Measurements from ENCODE around the gene LRRN1. TPM values are rescaled to one million over a fixed set of nuclear protein-coding genes. Genes with fewer than 3 reads are reported as not detected.

Gene LRRN1
- total RNA-seq, 1 experiment from 2014 or later: 1.2 TPM

DNA sequence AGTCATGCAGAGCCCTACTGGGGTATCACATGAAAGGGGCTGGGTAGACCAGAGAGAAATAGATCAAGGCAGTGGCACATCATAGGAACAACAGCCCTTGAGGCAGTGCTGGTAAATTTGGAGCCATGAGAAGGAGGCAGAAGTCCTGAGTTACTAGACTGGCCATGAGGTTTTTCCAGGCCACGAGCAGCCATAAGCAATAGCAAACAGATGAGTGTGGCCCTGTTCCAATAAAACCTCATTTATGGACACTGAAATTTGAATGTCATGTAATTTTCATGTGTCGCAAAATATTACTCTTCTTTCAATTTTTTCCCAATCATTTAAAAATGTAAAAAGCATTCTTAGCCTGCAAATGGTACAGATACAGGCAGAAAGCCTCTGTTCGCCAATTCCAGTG lies 28.1 kb upstream of the LRRN1 start:
- intact Hi-C loops (cut with micrococcal nuclease): no loop called here

DNA sequence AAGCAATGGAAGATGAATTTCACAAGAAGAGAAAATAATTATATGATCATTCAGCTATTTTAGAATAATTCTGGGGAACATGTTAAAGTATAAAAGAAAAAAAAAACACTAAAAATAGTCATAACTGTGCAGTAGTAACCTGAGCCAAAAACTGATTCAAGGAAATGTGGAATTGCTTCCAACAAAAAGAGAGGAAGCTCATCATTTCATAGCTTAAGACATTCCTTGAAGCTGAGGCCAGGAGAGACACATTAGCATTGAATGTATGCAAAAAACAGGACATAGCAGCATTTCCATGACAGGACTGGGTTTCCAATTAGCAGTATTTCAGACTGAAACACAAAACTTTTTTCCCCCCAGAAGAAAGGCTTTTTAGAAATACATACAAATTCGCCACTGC lies 27.7 kb upstream of the LRRN1 start:
- BruUV-seq (replicated peaks): no TSS peak
- ChIA-PET CTCF (no interaction called here), POLR2A (no interaction called here)
- no peak overlapping the region for H3K27ac Mint-ChIP-seq (ENCODE audit: low read depth, unreplicated experiment)
- H3K4me3 Mint-ChIP-seq (ENCODE audit: unreplicated experiment): no peak overlapping the region
- H3K9me3 Mint-ChIP-seq (ENCODE audit: unreplicated experiment): peaks cover 16% of the 10 kb centered on the region
- H3K27me3 Mint-ChIP-seq (ENCODE audit: insufficient read depth, unreplicated experiment): no peaks in the 10 kb centered on the region
- DNase-seq (ENCODE audit: unreplicated experiment): no peak
- no peaks in the 10 kb centered on the region for H3K4me1 Mint-ChIP-seq (ENCODE audit: insufficient read depth, unreplicated experiment)
- intact Hi-C loops (cut with micrococcal nuclease): no loop called here
- H3K36me3 Mint-ChIP-seq (ENCODE audit: insufficient read depth, unreplicated experiment): no peaks in the 10 kb centered on the region
- TF ChIP-seq, protein P1, sequence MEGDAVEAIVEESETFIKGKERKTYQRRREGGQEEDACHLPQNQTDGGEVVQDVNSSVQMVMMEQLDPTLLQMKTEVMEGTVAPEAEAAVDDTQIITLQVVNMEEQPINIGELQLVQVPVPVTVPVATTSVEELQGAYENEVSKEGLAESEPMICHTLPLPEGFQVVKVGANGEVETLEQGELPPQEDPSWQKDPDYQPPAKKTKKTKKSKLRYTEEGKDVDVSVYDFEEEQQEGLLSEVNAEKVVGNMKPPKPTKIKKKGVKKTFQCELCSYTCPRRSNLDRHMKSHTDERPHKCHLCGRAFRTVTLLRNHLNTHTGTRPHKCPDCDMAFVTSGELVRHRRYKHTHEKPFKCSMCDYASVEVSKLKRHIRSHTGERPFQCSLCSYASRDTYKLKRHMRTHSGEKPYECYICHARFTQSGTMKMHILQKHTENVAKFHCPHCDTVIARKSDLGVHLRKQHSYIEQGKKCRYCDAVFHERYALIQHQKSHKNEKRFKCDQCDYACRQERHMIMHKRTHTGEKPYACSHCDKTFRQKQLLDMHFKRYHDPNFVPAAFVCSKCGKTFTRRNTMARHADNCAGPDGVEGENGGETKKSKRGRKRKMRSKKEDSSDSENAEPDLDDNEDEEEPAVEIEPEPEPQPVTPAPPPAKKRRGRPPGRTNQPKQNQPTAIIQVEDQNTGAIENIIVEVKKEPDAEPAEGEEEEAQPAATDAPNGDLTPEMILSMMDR (IDR thresholded peaks at IDR 0.05; ENCODE audit: unreplicated experiment): no peak

More for the DNA sequence above, 28.1 kb upstream of the LRRN1 start:
- TF ChIP-seq, protein P1 (IDR thresholded peaks at IDR 0.05; ENCODE audit: unreplicated experiment): no peak
- H3K4me1 Mint-ChIP-seq (ENCODE audit: insufficient read depth, unreplicated experiment): no peaks in the 10 kb centered on the region
- POLR2A ChIA-PET: no interaction called here
- DNase-seq (ENCODE audit: unreplicated experiment): no peak
- peaks cover 16% of the 10 kb centered on the region for H3K9me3 Mint-ChIP-seq (ENCODE audit: unreplicated experiment)
- H3K4me3 Mint-ChIP-seq (ENCODE audit: unreplicated experiment): no peak overlapping the region
- CTCF ChIA-PET: interaction anchor here (0.6 kb wide), 1 partner anchor 12 kb away, joined by 3 read pairs; no protein-coding TSS in a partner anchor
- no peaks in the 10 kb centered on the region for H3K36me3 Mint-ChIP-seq (ENCODE audit: insufficient read depth, unreplicated experiment)
- no TSS peak for BruUV-seq (replicated peaks)
- H3K27me3 Mint-ChIP-seq (ENCODE audit: insufficient read depth, unreplicated experiment): no peaks in the 10 kb centered on the region
- H3K27ac Mint-ChIP-seq (ENCODE audit: low read depth, unreplicated experiment): no peak overlapping the region

DNA sequence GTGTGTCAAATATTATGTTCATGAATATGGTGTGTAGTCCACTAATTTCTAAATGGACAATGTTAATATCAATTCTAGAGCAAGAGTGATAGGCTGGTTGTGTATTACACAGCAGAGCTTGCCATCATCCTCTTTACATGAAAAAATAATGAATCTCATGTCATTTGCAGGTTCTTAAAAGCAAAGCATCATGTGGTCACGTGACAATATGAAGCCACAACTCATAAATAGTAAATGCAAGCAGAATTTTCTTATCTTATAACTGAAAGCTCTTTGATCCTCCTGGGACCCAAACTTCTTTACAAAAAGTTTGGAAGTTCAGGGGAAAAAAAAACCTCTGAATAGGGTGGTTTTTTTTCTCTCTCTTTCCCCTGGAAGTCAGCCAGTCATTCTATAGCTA lies 26.9 kb upstream of the LRRN1 start:
- no peaks in the 10 kb centered on the region for H3K36me3 Mint-ChIP-seq (ENCODE audit: insufficient read depth, unreplicated experiment)
- H3K4me1 Mint-ChIP-seq (ENCODE audit: insufficient read depth, unreplicated experiment): no peaks in the 10 kb centered on the region
- no peak overlapping the region for H3K4me3 Mint-ChIP-seq (ENCODE audit: unreplicated experiment)
- BruUV-seq (replicated peaks): no TSS peak
- TF ChIP-seq, protein P1 (IDR thresholded peaks at IDR 0.05; ENCODE audit: unreplicated experiment): no peak
- ChIA-PET POLR2A (no interaction called here), CTCF (interaction anchor here (0.7 kb wide), 1 partner anchor 626 kb away, joined by 3 read pairs; no protein-coding TSS in a partner anchor)
- no peaks in the 10 kb centered on the region for H3K27me3 Mint-ChIP-seq (ENCODE audit: insufficient read depth, unreplicated experiment)
- H3K9me3 Mint-ChIP-seq (ENCODE audit: unreplicated experiment): peaks cover 16% of the 10 kb centered on the region
- no peak overlapping the region for H3K27ac Mint-ChIP-seq (ENCODE audit: low read depth, unreplicated experiment)
- DNase-seq (ENCODE audit: unreplicated experiment): no peak
- intact Hi-C loops (cut with micrococcal nuclease): no loop called here

DNA sequence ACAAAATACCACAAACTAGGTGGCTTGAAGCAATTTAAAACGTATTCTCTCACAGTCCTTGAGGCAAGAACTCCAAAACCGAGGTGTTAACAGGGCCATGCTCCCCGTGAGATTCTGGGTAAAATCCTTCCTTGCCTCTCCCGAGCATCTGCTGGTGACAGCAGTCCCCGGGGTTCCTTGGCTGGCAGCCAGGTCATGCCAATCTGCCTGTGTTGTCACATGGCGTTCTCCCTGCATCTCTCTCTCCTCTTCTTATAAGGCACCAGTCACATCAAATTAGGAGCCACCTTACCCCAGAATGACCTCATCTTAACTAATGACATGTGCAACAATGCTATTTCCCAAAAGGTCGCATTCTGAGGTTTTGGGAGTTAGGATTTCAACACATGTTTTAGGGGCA lies 26.3 kb upstream of the LRRN1 start:
- Mint-ChIP-seq H3K36me3 (ENCODE audit: insufficient read depth, unreplicated experiment) (no peaks in the 10 kb centered on the region), H3K27me3 (ENCODE audit: insufficient read depth, unreplicated experiment) (no peaks in the 10 kb centered on the region), H3K9me3 (ENCODE audit: unreplicated experiment) (peaks cover 16% of the 10 kb centered on the region), H3K4me1 (ENCODE audit: insufficient read depth, unreplicated experiment) (no peaks in the 10 kb centered on the region), H3K4me3 (ENCODE audit: unreplicated experiment) (no peak overlapping the region), H3K27ac (ENCODE audit: low read depth, unreplicated experiment) (no peak overlapping the region)
- ChIA-PET CTCF (no interaction called here), POLR2A (no interaction called here)
- intact Hi-C loops (cut with micrococcal nuclease): no loop called here
- TF ChIP-seq, protein P1 (IDR thresholded peaks at IDR 0.05; ENCODE audit: unreplicated experiment): no peak
- DNase-seq (ENCODE audit: unreplicated experiment): no peak
- BruUV-seq (replicated peaks): no TSS peak

All from MCF 10A (cell line).